Measurements from ENCODE around the gene ABI1. TPM values are rescaled to one million over a fixed set of nuclear protein-coding genes. Genes with fewer than 3 reads are reported as not detected.
A peak's percentile ranks its signal among the peaks of the same experiment; 100 is the strongest.

The ABI1 gene
- total and polyA plus RNA-seq, 2 of the 13 experiments (the other 11 are each of a cell fraction or from before 2014, with no cell fraction given): 20.9 to 22.9 TPM

GRCh38 chr10:26697163-26697921 lies 163.4 kb downstream of the ABI1 start, which contains the start of gene PDSS1 (continued):
- TF ChIP-seq SKIL (CRISPR knock-in tag; IDR thresholded peaks at IDR 0.05; ENCODE audit: borderline replicate concordance) (no peak), HMGXB3 (CRISPR knock-in tag; IDR thresholded peaks at IDR 0.05; ENCODE audit: borderline replicate concordance) (no peak), MTF2 (CRISPR knock-in tag; IDR thresholded peaks at IDR 0.05; ENCODE audit: borderline replicate concordance) (no peak), HMG20B (CRISPR knock-in tag; conservative IDR thresholded peaks at IDR 0.05) (no peak; the same call in 1 of the 2 replicates), NR2F1 (CRISPR knock-in tag; IDR thresholded peaks at IDR 0.05) (peak in 1 of 2 experiments; percentile 18; a peak in 1 of 4 replicates), CEBPB (IDR thresholded peaks at IDR 0.05; ENCODE audit: borderline replicate concordance, low read depth, low read length) (no peak), SIN3B (IDR thresholded peaks at IDR 0.05; ENCODE audit: low read length) (0 out of 2 replicates have a peak, but pooled peaks have one; percentile 28), ATF1 (CRISPR knock-in tag; IDR thresholded peaks at IDR 0.05) (no peak), PRMT3 (CRISPR knock-in tag; IDR thresholded peaks at IDR 0.05; ENCODE audit: borderline replicate concordance, low read depth) (no peak; the same call in 1 of the 2 replicates), PATZ1 (CRISPR knock-in tag; IDR thresholded peaks at IDR 0.05) (no peak; the same call in 1 of the 2 replicates), GATAD1 (CRISPR knock-in tag; IDR thresholded peaks at IDR 0.05) (peak; percentile 89), IKZF4 (CRISPR knock-in tag; IDR thresholded peaks at IDR 0.05; ENCODE audit: borderline replicate concordance, low read depth, not compliant biosample characterization) (no peak), ZNF292 (CRISPR knock-in tag; IDR thresholded peaks at IDR 0.05; ENCODE audit: borderline replicate concordance, low read depth) (no peak), ATF7-NPFF (CRISPR knock-in tag; IDR thresholded peaks at IDR 0.05; ENCODE audit: low read depth) (peak; percentile 49), FOSL2 (CRISPR knock-in tag; IDR thresholded peaks at IDR 0.05) (no peak), ZNF850 (CRISPR knock-in tag; conservative IDR thresholded peaks at IDR 0.05) (no peak), IRF1 (CRISPR knock-in tag; IDR thresholded peaks at IDR 0.05; ENCODE audit: low read depth) (no peak), NFE2L2 (IDR thresholded peaks at IDR 0.05; ENCODE audit: low read length) (no peak), ZNF672 (CRISPR knock-in tag; IDR thresholded peaks at IDR 0.05) (peak; percentile 43; the same call in 1 of the 2 replicates), CENPT (CRISPR knock-in tag; IDR thresholded peaks at IDR 0.05; ENCODE audit: low read depth) (no peak)
